ENCODE data around the gene PGPEP1.

GRCh38 chr19:18308051-18308947 is 32.1 kb upstream of the PGPEP1 start:
- TF ChIP-seq CTCF (IDR thresholded peaks at IDR 0.05; ENCODE audit: low read depth, low read length) (no peak), EZH2phosphoT487 (IDR thresholded peaks at IDR 0.05; ENCODE audit: low read depth) (no peak)
